HG02678 (cell line): Measurements from ENCODE around the gene OR6J1.

ENCODE experiments used
- ATAC-seq: cut with Tn5 transposase; IDR thresholded peaks from one replicate; pipeline ENCODE4 v1.9.1; 2021; ENCODE audit warnings: mild to moderate bottlenecking, moderate library complexity; ENCODE audit not compliant: unreplicated experiment

OR6J1 gene

GRCh38 chr14:22610931-22611330 lies 33.2 kb downstream of the OR6J1 start:
- no peak for ATAC-seq

- ATAC-seq: no peak
Observed at GRCh38 chr14:22607291-22607690, 36.9 kb downstream of the OR6J1 start.

GRCh38 chr14:22606380-22606779 lies 37.8 kb downstream of the OR6J1 start:
- no peak for ATAC-seq

- no peak for ATAC-seq
Observed at GRCh38 chr14:22602862-22603261, 41.3 kb downstream of the OR6J1 start.

- ATAC-seq: no peak
Observed at GRCh38 chr14:22601996-22602395, 42.2 kb downstream of the OR6J1 start.

- no peak for ATAC-seq
Observed at GRCh38 chr14:22601456-22601855, 42.7 kb downstream of the OR6J1 start.

- no peak for ATAC-seq
Observed at GRCh38 chr14:22600027-22600426, 44.1 kb downstream of the OR6J1 start.

- ATAC-seq: no peak
Observed at GRCh38 chr14:22599349-22599748, 44.8 kb downstream of the OR6J1 start.

GRCh38 chr14:22598896-22599244 lies 45.3 kb downstream of the OR6J1 start:
- ATAC-seq: no peak

- ATAC-seq: peak; percentile 88
Observed at GRCh38 chr14:22598099-22598895, 45.9 kb downstream of the OR6J1 start, which contains the start of gene ABHD4. TSS of gene ABHD4 (plus strand) at chr14:22598300. CDS start at chr14:22598307, 7 bp downstream.

- ATAC-seq: peak; percentile 32
Observed at GRCh38 chr14:22597771-22598098, 46.4 kb downstream of the OR6J1 start.

GRCh38 chr14:22597265-22597664 lies 46.9 kb downstream of the OR6J1 start:
- no peak for ATAC-seq

GRCh38 chr14:22596354-22596879 lies 47.7 kb downstream of the OR6J1 start:
- ATAC-seq: no peak

GRCh38 chr14:22594156-22594716 lies 49.9 kb downstream of the OR6J1 start:
- ATAC-seq: no peak

GRCh38 chr14:22593601-22594000 lies 50.6 kb downstream of the OR6J1 start:
- ATAC-seq: no peak

GRCh38 chr14:22593189-22593588 lies 51.0 kb downstream of the OR6J1 start:
- ATAC-seq: no peak

- peak; percentile 91 for ATAC-seq
Observed at GRCh38 chr14:22589096-22589839, 54.9 kb downstream of the OR6J1 start, which contains the start of gene DAD1. TSS of gene DAD1 (minus strand) at chr14:22589224. CDS start at chr14:22589157, 67 bp downstream.

GRCh38 chr14:22588526-22589095 lies 55.5 kb downstream of the OR6J1 start:
- ATAC-seq: no peak

GRCh38 chr14:22587677-22588422 lies 56.3 kb downstream of the OR6J1 start:
- peak; percentile 22 for ATAC-seq

- ATAC-seq: no peak
Observed at GRCh38 chr14:22587247-22587646, 56.9 kb downstream of the OR6J1 start.

GRCh38 chr14:22583994-22584393 lies 60.2 kb downstream of the OR6J1 start:
- no peak for ATAC-seq
